Endothelial cell of umbilical vein (primary cell): ENCODE data around the gene FGF2. TPM values are rescaled to one million over a fixed set of nuclear protein-coding genes. Genes with fewer than 3 reads are reported as not detected.
A peak's percentile ranks its signal among the peaks of the same experiment; 100 is the strongest.

ENCODE experiments used
- BruUV-seq: library from RNA; stranded (reverse); fragments of 400-500 nt; replicated peaks from 2 replicates; lab custom pipeline; 2021; lab: Mats Ljungman, UMichigan
- CTCF ChIA-PET: fragments of 300-600, 350-600 bp; sonication (Branson Sonifier 250); formaldehyde crosslinking; loops from one replicate; lab custom pipeline; 2021; ENCODE audit warnings: antibody characterized with exemption, inconsistent platforms; lab: Charles Lee
- POLR2A ChIA-PET: fragments of 300-600, 350-600 bp; sonication (Branson Sonifier 250); formaldehyde crosslinking; loops from one replicate; lab custom pipeline; 2021; ENCODE audit warnings: antibody characterized with exemption, inconsistent platforms; lab: Charles Lee
- DNase-seq: peaks from one replicate; pipeline ENCODE4 v3.0.0-alpha.2; 2011; ENCODE audit warnings: low read depth, low spot score
- FAIRE-seq: peaks from 2 replicates; lab custom pipeline; 2011; peaks lifted over from hg19 to GRCh38; lab: Jason Lieb, UNC
- H2AFZ ChIP-seq: 2 replicates; pipeline ENCODE4 v1.6.0; 2012; ENCODE audit warnings: low read depth, low read length, control low read depth, inconsistent platforms
- H3K27ac ChIP-seq: 2 replicates; pipeline ENCODE4 v1.5.1; 2011; ENCODE audit warnings: low read depth, mild to moderate bottlenecking, control low read depth, low read length, moderate library complexity; ENCODE audit not compliant: insufficient read depth
- H3K27me3 ChIP-seq, 2 experiments: 2 replicates each; pipeline versions ENCODE4 v1.6.0 to v1.6.1; 2011; ENCODE audit warnings: low read length in 2 of 2, mixed read lengths in 1 of 2; ENCODE audit not compliant: control insufficient read depth in 2 of 2, insufficient read depth in 2 of 2
- H3K36me3 ChIP-seq, 2 experiments: 2 replicates in 1 of 2; 3 replicates in 1 of 2; pipeline ENCODE4 v1.5.1; 2011; ENCODE audit warnings: low read length in 2 of 2, mild to moderate bottlenecking in 1 of 2, moderate library complexity in 1 of 2; ENCODE audit not compliant: control insufficient read depth in 2 of 2, insufficient read depth in 2 of 2; ENCODE audit errors: extremely low read depth in 1 of 2
- H3K4me1 ChIP-seq: 3 replicates; pipeline ENCODE4 v1.5.1; 2011; ENCODE audit warnings: mild to moderate bottlenecking, low read length; ENCODE audit not compliant: control insufficient read depth, insufficient read depth; ENCODE audit errors: extremely low read depth
- H3K4me2 ChIP-seq: 2 replicates; pipeline ENCODE4 v1.6.1; 2011; ENCODE audit warnings: low read length, control low read depth, mixed read lengths; ENCODE audit not compliant: insufficient read depth
- H3K4me3 ChIP-seq, 3 experiments: fragments of 200-600 bp in 1 of 3; sonication (generic), shearing (Covaris generic) in 1 of 3; replicated peaks in 1 of 3; 2 replicates each; pipeline ENCODE4 v1.5.1; 2011 to 2016; ENCODE audit warnings: control low read depth in 3 of 3, low read length in 3 of 3, mild to moderate bottlenecking in 2 of 3, inconsistent platforms in 1 of 3, low read depth in 1 of 3, moderate library complexity in 1 of 3; ENCODE audit not compliant: insufficient read depth in 1 of 3
- H3K79me2 ChIP-seq: 2 replicates; pipeline ENCODE4 v1.6.0; 2012; ENCODE audit warnings: low read length, inconsistent platforms; ENCODE audit not compliant: control insufficient read depth, insufficient read depth
- H3K9ac ChIP-seq: replicated peaks from 2 replicates; pipeline ENCODE3; 2011; ENCODE audit warnings: low read length, control low read depth; ENCODE audit not compliant: insufficient read depth; ENCODE audit errors: extremely low read depth
- H3K9me1 ChIP-seq: replicated peaks from 3 replicates; pipeline ENCODE4 v1.6.0; 2011; ENCODE audit warnings: mild to moderate bottlenecking, low read length; ENCODE audit not compliant: control insufficient read depth, insufficient read depth; ENCODE audit errors: extremely low read depth
- H3K9me3 ChIP-seq: replicated peaks from 2 replicates; pipeline ENCODE4 v1.5.1; 2012; ENCODE audit warnings: low read length, inconsistent platforms; ENCODE audit not compliant: control insufficient read depth, insufficient read depth
- H4K20me1 ChIP-seq: replicated peaks from 2 replicates; pipeline ENCODE3; 2011; ENCODE audit warnings: mild to moderate bottlenecking, low read length; ENCODE audit not compliant: control insufficient read depth, insufficient read depth; ENCODE audit errors: extremely low read depth
- EZH2 ChIP-seq: IDR thresholded peaks from 2 replicates; pipeline ENCODE4 v1.6.1; 2012; ENCODE audit warnings: borderline replicate concordance, low read depth, mild to moderate bottlenecking, moderate library complexity, low read length, inconsistent platforms; ENCODE audit not compliant: severe bottlenecking
- FOS ChIP-seq: IDR thresholded peaks from 2 replicates; pipeline ENCODE4 v1.6.1; 2011; ENCODE audit warnings: mild to moderate bottlenecking, low read length, moderate library complexity, borderline replicate concordance; ENCODE audit not compliant: insufficient read depth
- GATA2 ChIP-seq: IDR thresholded peaks from 2 replicates; pipeline ENCODE4 v1.7.0; 2011; ENCODE audit warnings: low read depth, mild to moderate bottlenecking, moderate library complexity, mixed read lengths, low read length; ENCODE audit not compliant: insufficient read length, insufficient read depth
- JUN ChIP-seq: IDR thresholded peaks from 2 replicates; pipeline ENCODE4 v1.6.1; 2011; ENCODE audit warnings: borderline replicate concordance, low read depth; ENCODE audit not compliant: insufficient read length, insufficient read depth
- MYC ChIP-seq: IDR thresholded peaks from one replicate; pipeline ENCODE4 v1.6.1; 2011; ENCODE audit warnings: mild to moderate bottlenecking, low read depth, low read length
- POLR2A ChIP-seq: IDR thresholded peaks from 2 replicates; pipeline ENCODE4 v1.6.1; 2012; ENCODE audit warnings: low read depth, mild to moderate bottlenecking, control low read depth, low read length
- POLR2AphosphoS5 ChIP-seq: IDR thresholded peaks from 2 replicates; pipeline ENCODE4 v1.6.1; 2012; ENCODE audit warnings: low read depth, mild to moderate bottlenecking, control low read depth, low read length, moderate library complexity; ENCODE audit not compliant: insufficient read depth
- dilution Hi-C: fragments of 300-500 bp; cut with MboI; formaldehyde crosslinking; loops from one replicate; pipeline ENCODE4 v1.15.0; 2019; ENCODE audit warnings: low sequenced_read_pairs; ENCODE audit not compliant: extremely low pct_ligation_motif_present
- intact Hi-C: fragments of 100-400 bp; cut with micrococcal nuclease; formaldehyde crosslinking; loops from one replicate; pipeline ENCODE4 v1.10.0; 2022
- polyA plus RNA-seq, 4 experiments: library from polyadenylated mRNA; depleted of rRNA in 3 of 4; stranded (reverse) in 3 of 4; unstranded in 1 of 4; fragments of >200 nt; gene quantifications; 2 replicates each; pipeline versions ENCODE4 v1.2.1 to v1.2.3, GENCODE V29; 2011 to 2012; ENCODE audit warnings: missing spikeins in 1 of 4
- total RNA-seq: library from RNA; stranded (reverse); gene quantifications from 2 replicates; pipeline ENCODE4 v1.2.3, GENCODE V29; 2021
- TF ChIP-seq, protein P1 (sequence below), 2 donors: IDR thresholded peaks; 1 replicate in 1 of 2; 2 replicates in 1 of 2; pipeline ENCODE4 v1.5.1; 2011; ENCODE audit warnings: low read length in 2 of 2, mild to moderate bottlenecking in 2 of 2, moderate library complexity in 2 of 2, control low read depth in 1 of 2, inconsistent platforms in 1 of 2, low read depth in 1 of 2; ENCODE audit not compliant: insufficient read depth in 1 of 2; ENCODE audit errors: extremely low read depth in 1 of 2
- TF ChIP-seq, protein P2 (sequence below): IDR thresholded peaks from 2 replicates; pipeline ENCODE4 v1.6.1; 2011; ENCODE audit not compliant: insufficient read depth, insufficient read length

FGF2 gene
- total and polyA plus RNA-seq, 2 donors (not counting 3 experiments of a cell fraction or from before 2014, with no cell fraction given) = 4.6 to 23.9 TPM

DNA sequence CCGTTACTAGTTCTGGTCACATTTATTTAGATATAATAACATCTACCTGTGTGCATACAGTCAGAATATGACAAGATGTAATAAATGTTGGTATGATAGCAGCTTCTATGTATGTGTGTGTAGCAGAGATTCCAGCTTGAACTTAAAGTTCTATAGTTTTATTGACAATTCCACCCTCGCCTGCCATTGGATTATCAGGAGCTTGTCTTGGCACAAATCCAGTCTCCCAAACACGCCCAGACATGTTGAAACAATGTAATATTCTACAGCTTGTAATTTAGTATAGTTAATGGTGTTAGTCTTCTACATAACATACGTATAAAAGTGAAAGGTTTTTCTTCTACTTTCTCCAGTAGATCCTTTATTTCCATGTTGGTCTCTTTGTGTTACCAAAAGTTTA, 49.7 kb upstream of the FGF2 start:
- intact Hi-C loops (no loop called here), dilution Hi-C loops (no loop called here)
- Histone ChIP-seq H3K4me3 (no peak overlapping the region), H4K20me1 (no peaks in the 10 kb centered on the region), H3K9ac (no peak overlapping the region), H3K79me2 (no peaks in the 10 kb centered on the region), H3K27ac (peak overlapping the region; percentile 28), H3K36me3 (no peaks in the 10 kb centered on the region), H3K27me3 (no peaks in the 10 kb centered on the region), H3K9me1 (no peaks in the 10 kb centered on the region), H3K4me1 (peaks cover 9% of the 10 kb centered on the region), H2AFZ (peak overlapping the region; percentile 44), H3K4me2 (no peak overlapping the region), H3K9me3 (no peaks in the 10 kb centered on the region)
- no peak for FAIRE-seq
- ChIA-PET POLR2A (no interaction called here), CTCF (interaction anchor here (0.9 to 1.4 kb wide), 3 partner anchors 13 to 45 kb away, joined by 3 to 4 read pairs (median 4); partner anchors contain the start of gene BBS12)
- no TSS peak for BruUV-seq
- peak; percentile 74 for DNase-seq
- TF ChIP-seq JUN (no peak), POLR2A (no peak), FOS (no peak), GATA2 (no peak), POLR2AphosphoS5 (no peak), EZH2 (no peak), MYC (no peak)
- TF ChIP-seq, protein P1, sequence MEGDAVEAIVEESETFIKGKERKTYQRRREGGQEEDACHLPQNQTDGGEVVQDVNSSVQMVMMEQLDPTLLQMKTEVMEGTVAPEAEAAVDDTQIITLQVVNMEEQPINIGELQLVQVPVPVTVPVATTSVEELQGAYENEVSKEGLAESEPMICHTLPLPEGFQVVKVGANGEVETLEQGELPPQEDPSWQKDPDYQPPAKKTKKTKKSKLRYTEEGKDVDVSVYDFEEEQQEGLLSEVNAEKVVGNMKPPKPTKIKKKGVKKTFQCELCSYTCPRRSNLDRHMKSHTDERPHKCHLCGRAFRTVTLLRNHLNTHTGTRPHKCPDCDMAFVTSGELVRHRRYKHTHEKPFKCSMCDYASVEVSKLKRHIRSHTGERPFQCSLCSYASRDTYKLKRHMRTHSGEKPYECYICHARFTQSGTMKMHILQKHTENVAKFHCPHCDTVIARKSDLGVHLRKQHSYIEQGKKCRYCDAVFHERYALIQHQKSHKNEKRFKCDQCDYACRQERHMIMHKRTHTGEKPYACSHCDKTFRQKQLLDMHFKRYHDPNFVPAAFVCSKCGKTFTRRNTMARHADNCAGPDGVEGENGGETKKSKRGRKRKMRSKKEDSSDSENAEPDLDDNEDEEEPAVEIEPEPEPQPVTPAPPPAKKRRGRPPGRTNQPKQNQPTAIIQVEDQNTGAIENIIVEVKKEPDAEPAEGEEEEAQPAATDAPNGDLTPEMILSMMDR (IDR thresholded peaks at IDR 0.05; ENCODE audit: extremely low read depth in 1 of 2, insufficient read depth in 1 of 2, low read depth in 1 of 2, low read length in 2 of 2) = no peak
- TF ChIP-seq, protein P2, sequence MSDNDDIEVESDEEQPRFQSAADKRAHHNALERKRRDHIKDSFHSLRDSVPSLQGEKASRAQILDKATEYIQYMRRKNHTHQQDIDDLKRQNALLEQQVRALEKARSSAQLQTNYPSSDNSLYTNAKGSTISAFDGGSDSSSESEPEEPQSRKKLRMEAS = no peak
